Activated T-cell treated with anti-CD3 and anti-CD28 coated beads, Interleukin-2, amount 50 U/mL, for 4 hours (primary cell): ENCODE data around the gene DACT2. TPM values are rescaled to one million over a fixed set of nuclear protein-coding genes. Genes with fewer than 3 reads are reported as not detected.

ENCODE experiments used
- ATAC-seq, 2 donors: fragments of 200-7000 bp; cut with Tn5 transposase; one replicate each; pipeline ENCODE4 v1.10.0; 2021
- DNase-seq: peaks from one replicate; pipeline ENCODE4 v3.0.0-alpha.2; 2020
- H3K27me3 Mint-ChIP-seq: one replicate; pipeline ENCODE4 v1.8.0; 2021; ENCODE audit warnings: low read depth, mixed read lengths
- H3K36me3 Mint-ChIP-seq: one replicate; pipeline ENCODE4 v1.8.0; 2022; ENCODE audit warnings: mixed read lengths; ENCODE audit not compliant: insufficient read depth
- H3K4me1 Mint-ChIP-seq: one replicate; pipeline ENCODE4 v1.8.0; 2021; ENCODE audit warnings: low read depth, mixed read lengths
- H3K4me3 Mint-ChIP-seq: one replicate; pipeline ENCODE4 v1.8.0; 2021; ENCODE audit warnings: mild to moderate bottlenecking, moderate library complexity, mixed read lengths
- H3K9me3 Mint-ChIP-seq: one replicate; pipeline ENCODE4 v1.8.0; 2021; ENCODE audit warnings: mixed read lengths
- total RNA-seq, 3 donors: library from RNA; stranded (reverse); gene quantifications; one replicate each; pipeline ENCODE4 v1.2.1, GENCODE V29; 2021

The DACT2 gene
- total RNA-seq, 3 donors from 2014 or later, result not detected

- Mint-ChIP-seq H3K36me3 (no peaks in the 10 kb centered on the region), H3K27me3 (peaks cover 6% of the 10 kb centered on the region), H3K9me3 (no peaks in the 10 kb centered on the region), H3K4me1 (no peaks in the 10 kb centered on the region), H3K4me3 (no peak overlapping the region)
- DNase-seq (no peak), ATAC-seq (no peak)
Observed at GRCh38 chr6:168280020-168280898, 39.3 kb downstream of the DACT2 start.

GRCh38 chr6:168279403-168279935 lies 40.1 kb downstream of the DACT2 start:
- H3K9me3 Mint-ChIP-seq, result no peaks in the 10 kb centered on the region
- no peak for DNase-seq
- peaks cover 6% of the 10 kb centered on the region for H3K27me3 Mint-ChIP-seq

GRCh38 chr6:168278904-168279303 lies 40.7 kb downstream of the DACT2 start:
- Mint-ChIP-seq H3K36me3 (no peaks in the 10 kb centered on the region), H3K27me3 (peaks cover 8% of the 10 kb centered on the region), H3K9me3 (no peaks in the 10 kb centered on the region), H3K4me1 (no peaks in the 10 kb centered on the region), H3K4me3 (no peak overlapping the region)
- ATAC-seq, result no peak
- DNase-seq, result no peak

More at GRCh38 chr6:168279403-168279935, 40.1 kb downstream of the DACT2 start:
- no peak for ATAC-seq
- Mint-ChIP-seq H3K36me3 (no peaks in the 10 kb centered on the region), H3K4me3 (no peak overlapping the region), H3K4me1 (no peaks in the 10 kb centered on the region)

GRCh38 chr6:168277274-168277669 lies 42.3 kb downstream of the DACT2 start:
- H3K36me3 Mint-ChIP-seq, result no peaks in the 10 kb centered on the region
- DNase-seq (no peak), ATAC-seq (no peak)
- H3K27me3 Mint-ChIP-seq, result peaks cover 10% of the 10 kb centered on the region
- no peak overlapping the region for H3K4me3 Mint-ChIP-seq
- H3K4me1 Mint-ChIP-seq, result no peaks in the 10 kb centered on the region
- no peaks in the 10 kb centered on the region for H3K9me3 Mint-ChIP-seq

- ATAC-seq (no peak), DNase-seq (no peak)
- Mint-ChIP-seq H3K4me1 (no peaks in the 10 kb centered on the region), H3K27me3 (peaks cover 12% of the 10 kb centered on the region), H3K9me3 (no peaks in the 10 kb centered on the region), H3K4me3 (no peak overlapping the region), H3K36me3 (no peaks in the 10 kb centered on the region)
Observed at GRCh38 chr6:168276576-168277273, 42.9 kb downstream of the DACT2 start.

- H3K4me1 Mint-ChIP-seq, result no peaks in the 10 kb centered on the region
- H3K4me3 Mint-ChIP-seq, result no peak overlapping the region
- no peak for ATAC-seq
- H3K36me3 Mint-ChIP-seq, result no peaks in the 10 kb centered on the region
- peaks cover 12% of the 10 kb centered on the region for H3K27me3 Mint-ChIP-seq
- no peaks in the 10 kb centered on the region for H3K9me3 Mint-ChIP-seq
- no peak for DNase-seq
Observed at GRCh38 chr6:168275168-168275567, 44.4 kb downstream of the DACT2 start.

GRCh38 chr6:168274037-168274952 lies 45.3 kb downstream of the DACT2 start:
- Mint-ChIP-seq H3K4me1 (no peaks in the 10 kb centered on the region), H3K27me3 (peaks cover 12% of the 10 kb centered on the region), H3K9me3 (no peaks in the 10 kb centered on the region), H3K36me3 (no peaks in the 10 kb centered on the region), H3K4me3 (no peak overlapping the region)
- no peak for DNase-seq
- no peak for ATAC-seq

GRCh38 chr6:168273441-168274036 lies 46.0 kb downstream of the DACT2 start:
- Mint-ChIP-seq H3K9me3 (no peaks in the 10 kb centered on the region), H3K36me3 (no peaks in the 10 kb centered on the region), H3K4me3 (no peak overlapping the region), H3K27me3 (peaks cover 12% of the 10 kb centered on the region), H3K4me1 (no peaks in the 10 kb centered on the region)
- DNase-seq (no peak), ATAC-seq (no peak)

GRCh38 chr6:168272415-168273325 lies 46.9 kb downstream of the DACT2 start:
- ATAC-seq (no peak), DNase-seq (no peak)
- peaks cover 2% of the 10 kb centered on the region for H3K9me3 Mint-ChIP-seq
- no peak overlapping the region for H3K4me3 Mint-ChIP-seq
- peaks cover 11% of the 10 kb centered on the region for H3K27me3 Mint-ChIP-seq
- no peaks in the 10 kb centered on the region for H3K36me3 Mint-ChIP-seq
- no peaks in the 10 kb centered on the region for H3K4me1 Mint-ChIP-seq

- no peaks in the 10 kb centered on the region for H3K4me1 Mint-ChIP-seq
- H3K27me3 Mint-ChIP-seq, result peaks cover 9% of the 10 kb centered on the region
- peaks cover 3% of the 10 kb centered on the region for H3K9me3 Mint-ChIP-seq
- ATAC-seq, result no peak
- H3K4me3 Mint-ChIP-seq, result no peak overlapping the region
- DNase-seq, result no peak
- no peaks in the 10 kb centered on the region for H3K36me3 Mint-ChIP-seq
Observed at GRCh38 chr6:168270274-168271172, 49.1 kb downstream of the DACT2 start.

GRCh38 chr6:168269455-168270243 lies 49.9 kb downstream of the DACT2 start:
- no peak overlapping the region for H3K4me3 Mint-ChIP-seq
- H3K36me3 Mint-ChIP-seq, result no peaks in the 10 kb centered on the region
- ATAC-seq (no peak), DNase-seq (no peak)
- peaks cover 8% of the 10 kb centered on the region for H3K27me3 Mint-ChIP-seq
- peaks cover 3% of the 10 kb centered on the region for H3K9me3 Mint-ChIP-seq
- no peaks in the 10 kb centered on the region for H3K4me1 Mint-ChIP-seq

GRCh38 chr6:168268755-168269154 lies 50.8 kb downstream of the DACT2 start:
- Mint-ChIP-seq H3K4me3 (no peak overlapping the region), H3K27me3 (peaks cover 4% of the 10 kb centered on the region), H3K9me3 (peaks cover 3% of the 10 kb centered on the region), H3K36me3 (no peaks in the 10 kb centered on the region), H3K4me1 (no peaks in the 10 kb centered on the region)
- no peak for DNase-seq
- ATAC-seq, result no peak
